Esophagus squamous epithelium (tissue), 5 donors: Measurements from ENCODE around the gene PLTP. TPM values are rescaled to one million over a fixed set of nuclear protein-coding genes. Genes with fewer than 3 reads are reported as not detected.
"Not testable (repeated sequence)": the region's sequence is repeated elsewhere in the genome, so short reads cannot be mapped to it uniquely, and the experiment has no call there.

Experiments
- DNase-seq: peaks from one replicate; lab custom pipeline; 2025; lab: John Stamatoyannopoulos, UW
- H3K27ac ChIP-seq, 4 donors: fragments of 200-600 bp; sonication (generic); one replicate each; pipeline ENCODE4 v1.5.1; 2016 to 2019; ENCODE audit warnings: mild to moderate bottlenecking in 1 of 4
- H3K27me3 ChIP-seq, 4 donors: fragments of 200-600 bp; sonication (generic); 1 replicate in 3 of 4; 2 replicates in 1 of 4; pipeline versions ENCODE4 v1.5.1 to v1.6.0; 2017 to 2021; ENCODE audit warnings: antibody characterized with exemption in 1 of 4
- H3K36me3 ChIP-seq, 3 donors: fragments of 200-600 bp; sonication (generic); one replicate each; pipeline ENCODE4 v1.5.1; 2016 to 2019
- H3K4me1 ChIP-seq, 3 donors: fragments of 200-600 bp; sonication (generic); one replicate each; pipeline ENCODE4 v1.5.1; 2017 to 2019
- H3K4me3 ChIP-seq, 4 donors: fragments of 200-600 bp; sonication (generic); 1 replicate in 3 of 4; 2 replicates in 1 of 4; pipeline ENCODE4 v1.5.1; 2016 to 2019; ENCODE audit warnings: mild to moderate bottlenecking in 2 of 4, moderate library complexity in 1 of 4
- H3K9me3 ChIP-seq, 3 donors: fragments of 200-600 bp; sonication (generic); one replicate each; pipeline ENCODE4 v1.5.1; 2016 to 2019
- POLR2A ChIP-seq, 4 donors: fragments of 450-650 bp; IDR thresholded peaks; one replicate each; pipeline ENCODE4 v1.6.1; 2017; ENCODE audit warnings: antibody characterized with exemption in 4 of 4, mild to moderate bottlenecking in 4 of 4, moderate library complexity in 3 of 4
- WGBS, 2 donors: methylation state at CpG; one replicate each; pipeline ENCODE4 v1.1.5; 2018; 5-methylcytosine and 5-hydroxymethylcytosine counted together
- intact Hi-C: fragments of 100-400 bp; cut with DNase I; formaldehyde crosslinking; loops from one replicate; pipeline ENCODE4 v1.15.0; 2022
- total RNA-seq, 4 donors: library from RNA; depleted of rRNA; stranded (reverse); fragments of >200 nt; gene quantifications; one replicate each; pipeline ENCODE4 v1.1.0, GENCODE V29; 2016
- TF ChIP-seq, protein P1 (sequence below), 6 experiments: fragments of 450-650 bp in 4 of 6; fragments of 200-600 bp in 2 of 6; sonication (generic) in 2 of 6; IDR thresholded peaks; one replicate each; pipeline ENCODE4 v1.5.1; 2016 to 2019; ENCODE audit warnings: antibody characterized with exemption in 6 of 6, mild to moderate bottlenecking in 4 of 6, moderate library complexity in 4 of 6
- donor health status: DM: yes; HTN: yes; CAD: no.

The PLTP gene
- total RNA-seq, 4 donors from 2014 or later: 5.9 to 248 (median 92.6) TPM

- Histone ChIP-seq H3K27ac (no peak overlapping the region), H3K27me3 (no peaks in the 10 kb centered on the region), H3K36me3 (peaks cover 47 to 91% (median 60%) of the 10 kb centered on the region in 3 donors), H3K9me3 (no peaks in the 10 kb centered on the region), H3K4me1 (peaks cover 0 to 4% (median 0%) of the 10 kb centered on the region in 3 donors), H3K4me3 (no peak overlapping the region)
- no peak for DNase-seq
- 86 to 96% methylated on average over 5 to 11 of the region's 19 CpGs for WGBS, 2 donors
- TF ChIP-seq POLR2A (IDR thresholded peaks at IDR 0.05): no peak
- TF ChIP-seq, protein P1, sequence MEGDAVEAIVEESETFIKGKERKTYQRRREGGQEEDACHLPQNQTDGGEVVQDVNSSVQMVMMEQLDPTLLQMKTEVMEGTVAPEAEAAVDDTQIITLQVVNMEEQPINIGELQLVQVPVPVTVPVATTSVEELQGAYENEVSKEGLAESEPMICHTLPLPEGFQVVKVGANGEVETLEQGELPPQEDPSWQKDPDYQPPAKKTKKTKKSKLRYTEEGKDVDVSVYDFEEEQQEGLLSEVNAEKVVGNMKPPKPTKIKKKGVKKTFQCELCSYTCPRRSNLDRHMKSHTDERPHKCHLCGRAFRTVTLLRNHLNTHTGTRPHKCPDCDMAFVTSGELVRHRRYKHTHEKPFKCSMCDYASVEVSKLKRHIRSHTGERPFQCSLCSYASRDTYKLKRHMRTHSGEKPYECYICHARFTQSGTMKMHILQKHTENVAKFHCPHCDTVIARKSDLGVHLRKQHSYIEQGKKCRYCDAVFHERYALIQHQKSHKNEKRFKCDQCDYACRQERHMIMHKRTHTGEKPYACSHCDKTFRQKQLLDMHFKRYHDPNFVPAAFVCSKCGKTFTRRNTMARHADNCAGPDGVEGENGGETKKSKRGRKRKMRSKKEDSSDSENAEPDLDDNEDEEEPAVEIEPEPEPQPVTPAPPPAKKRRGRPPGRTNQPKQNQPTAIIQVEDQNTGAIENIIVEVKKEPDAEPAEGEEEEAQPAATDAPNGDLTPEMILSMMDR (IDR thresholded peaks at IDR 0.05): no peak
- intact Hi-C loops: no loop called here
These were observed 45.3 kb upstream of the PLTP start for GRCh38 chr20:45957021-45957941.

- DNase-seq, H3K4me3 ChIP-seq, H3K4me1 ChIP-seq, intact Hi-C loops, H3K9me3 ChIP-seq, H3K27ac ChIP-seq, H3K27me3 ChIP-seq: not testable (repeated sequence)
- H3K36me3 ChIP-seq: peaks cover 47 to 91% (median 61%) of the 10 kb centered on the region in 3 donors
- WGBS, 2 donors: 91 to 94% methylated on average over 8 to 9 of the region's 10 CpGs
These were observed 44.4 kb upstream of the PLTP start for GRCh38 chr20:45956326-45956725.

DNA sequence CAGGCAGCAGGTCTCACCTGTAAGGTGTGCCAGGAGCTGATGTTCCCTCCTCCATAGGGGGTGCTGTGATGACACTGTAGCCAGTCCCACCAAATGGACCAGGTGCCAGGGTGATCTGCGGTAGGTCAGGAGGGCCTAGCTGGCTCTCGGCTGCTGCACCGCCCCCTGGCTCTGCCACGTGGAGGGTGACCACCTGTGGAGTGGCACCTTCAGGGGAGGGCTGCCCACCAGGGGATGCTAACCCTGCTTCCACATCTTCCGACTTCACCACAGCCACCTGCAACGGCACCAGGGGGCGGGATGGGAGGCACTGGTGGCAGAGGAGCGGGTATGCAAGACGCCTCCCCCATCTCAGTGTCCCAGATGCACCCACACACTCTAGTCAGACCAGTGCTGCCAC lies 41.7 kb upstream of the PLTP start:
- Histone ChIP-seq H3K27me3 (no peaks in the 10 kb centered on the region), H3K4me3 (no peak overlapping the region), H3K4me1 (peaks cover 0 to 35% (median under 1%) of the 10 kb centered on the region in 3 donors), H3K36me3 (peaks cover 43 to 91% (median 54%) of the 10 kb centered on the region in 3 donors), H3K27ac (no peak overlapping the region), H3K9me3 (no peaks in the 10 kb centered on the region)
- TF ChIP-seq, protein P1 (IDR thresholded peaks at IDR 0.05): no peak
- no peak for TF ChIP-seq POLR2A (IDR thresholded peaks at IDR 0.05)
- no peak for DNase-seq
- 96% methylated on average over 4 to 5 of the region's 9 CpGs for WGBS, 2 donors
- intact Hi-C loops: no loop called here

GRCh38 chr20:45952861-45953260 lies 40.9 kb upstream of the PLTP start:
- Histone ChIP-seq H3K4me3 (no peak overlapping the region), H3K27ac (no peak overlapping the region), H3K36me3 (peaks cover 46 to 91% (median 49%) of the 10 kb centered on the region in 3 donors), H3K27me3 (no peaks in the 10 kb centered on the region), H3K9me3 (no peaks in the 10 kb centered on the region), H3K4me1 (peaks cover 0 to 43% (median 5%) of the 10 kb centered on the region in 3 donors)
- TF ChIP-seq POLR2A (IDR thresholded peaks at IDR 0.05): no peak
- TF ChIP-seq, protein P1 (IDR thresholded peaks at IDR 0.05): no peak
- no peak for DNase-seq
- intact Hi-C loops: no loop called here
- 83% methylated on average over 3 of the region's 5 CpGs; no CpG with 5 or more reads in 1 of the 2 donors for WGBS, 2 donors

DNA sequence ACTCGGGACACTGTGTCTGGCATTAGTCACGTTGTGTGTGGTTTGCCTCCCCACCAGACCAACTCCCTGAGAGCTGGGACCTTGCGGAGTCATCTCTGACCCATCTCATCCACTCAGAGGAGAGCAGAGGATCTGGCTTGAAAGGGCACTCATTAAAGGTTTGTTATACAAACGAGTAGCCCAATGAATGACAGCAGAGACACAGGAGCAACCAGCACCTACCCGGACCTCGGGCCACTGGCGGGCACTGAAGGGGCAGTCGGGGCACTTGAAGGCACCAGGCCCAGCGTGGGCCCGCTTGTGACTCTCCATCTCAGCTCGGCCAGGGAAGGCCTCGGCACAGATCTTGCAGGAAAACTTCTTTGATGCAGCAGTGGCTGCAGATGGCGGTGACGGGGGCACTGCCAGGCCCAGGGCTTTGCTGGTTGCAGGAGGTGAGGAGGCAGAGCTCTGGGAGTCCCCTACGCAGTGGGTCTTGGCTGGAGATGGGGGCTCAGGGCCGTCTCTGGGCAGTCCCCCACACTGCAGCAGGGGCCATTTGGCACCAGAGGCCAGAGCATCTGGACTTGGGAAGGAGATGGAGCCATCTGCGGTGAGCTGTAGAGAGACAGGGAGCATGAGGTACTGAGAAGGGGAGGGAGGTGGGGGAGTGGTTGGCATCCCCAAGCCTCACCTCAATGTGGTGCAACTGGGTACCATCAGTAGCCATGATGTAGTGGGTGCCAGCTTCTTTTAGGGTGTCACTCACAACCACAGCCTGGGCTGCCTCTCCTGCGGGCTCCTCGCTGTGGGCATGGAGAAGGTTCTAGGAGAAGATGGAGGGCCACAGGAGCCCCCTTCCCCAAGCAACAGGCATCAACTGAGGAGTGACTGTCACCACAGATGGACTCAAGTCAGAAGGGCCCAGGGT lies 40.2 kb upstream of the PLTP start:
- no peak overlapping the region for H3K4me3 ChIP-seq
- DNase-seq: no peak
- 80 to 100% methylated on average over 2 to 6 of the region's 19 CpGs for WGBS, 2 donors
- H3K27me3 ChIP-seq: no peaks in the 10 kb centered on the region
- H3K27ac ChIP-seq: no peak overlapping the region
- peaks cover 0 to 50% (median 9%) of the 10 kb centered on the region in 3 donors for H3K4me1 ChIP-seq
- no peak for TF ChIP-seq POLR2A (IDR thresholded peaks at IDR 0.05)
- TF ChIP-seq, protein P1 (IDR thresholded peaks at IDR 0.05): no peak
- intact Hi-C loops: no loop called here
- no peaks in the 10 kb centered on the region for H3K9me3 ChIP-seq
- peaks cover 43 to 91% (median 45%) of the 10 kb centered on the region in 3 donors for H3K36me3 ChIP-seq
